ENCODE data around the gene ALG8. TPM values are rescaled to one million over a fixed set of nuclear protein-coding genes. Genes with fewer than 3 reads are reported as not detected.
"Not testable (repeated sequence)": the region's sequence is repeated elsewhere in the genome, so short reads cannot be mapped to it uniquely, and the experiment has no call there.

ALG8 gene
- total RNA-seq, 1 donor from 2014 or later = 31.5 TPM

DNA sequence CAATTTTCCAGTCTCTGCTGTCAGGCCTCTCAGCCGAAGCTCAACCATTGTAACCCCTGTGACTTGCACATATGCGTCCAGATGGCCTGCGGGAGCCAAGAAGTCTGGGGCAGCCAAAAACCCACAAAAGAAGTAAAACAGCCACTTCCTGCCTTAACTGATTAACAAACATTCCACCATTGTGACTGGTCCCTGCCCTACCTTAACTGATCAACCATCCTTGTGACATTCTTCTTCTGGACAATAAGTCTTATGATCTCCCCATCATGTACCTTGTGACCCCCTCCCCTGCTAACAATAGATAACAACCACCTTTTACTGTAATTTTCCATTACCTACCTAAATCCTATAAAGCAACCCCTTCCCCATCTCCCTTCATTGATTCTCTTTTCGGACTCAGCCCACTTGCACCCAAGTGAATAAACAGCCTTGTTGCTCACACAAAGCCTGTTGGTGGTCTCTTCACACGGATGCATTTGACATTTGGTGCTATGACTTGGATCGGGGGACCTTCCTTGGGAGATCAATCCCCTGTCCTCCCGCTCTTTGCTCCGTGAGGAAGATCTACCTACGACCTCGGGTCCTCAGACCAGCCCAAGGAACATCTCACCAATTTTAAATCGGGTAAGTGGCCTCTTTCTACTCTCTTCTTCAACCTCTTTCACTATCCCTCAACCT is 58.5 kb downstream of the ALG8 start:
- peak overlapping the region; percentile 4 for H3K4me3 ChIP-seq
- DNase-seq = no peak
- intact Hi-C loops (cut with DNase I) = no loop called here

DNA sequence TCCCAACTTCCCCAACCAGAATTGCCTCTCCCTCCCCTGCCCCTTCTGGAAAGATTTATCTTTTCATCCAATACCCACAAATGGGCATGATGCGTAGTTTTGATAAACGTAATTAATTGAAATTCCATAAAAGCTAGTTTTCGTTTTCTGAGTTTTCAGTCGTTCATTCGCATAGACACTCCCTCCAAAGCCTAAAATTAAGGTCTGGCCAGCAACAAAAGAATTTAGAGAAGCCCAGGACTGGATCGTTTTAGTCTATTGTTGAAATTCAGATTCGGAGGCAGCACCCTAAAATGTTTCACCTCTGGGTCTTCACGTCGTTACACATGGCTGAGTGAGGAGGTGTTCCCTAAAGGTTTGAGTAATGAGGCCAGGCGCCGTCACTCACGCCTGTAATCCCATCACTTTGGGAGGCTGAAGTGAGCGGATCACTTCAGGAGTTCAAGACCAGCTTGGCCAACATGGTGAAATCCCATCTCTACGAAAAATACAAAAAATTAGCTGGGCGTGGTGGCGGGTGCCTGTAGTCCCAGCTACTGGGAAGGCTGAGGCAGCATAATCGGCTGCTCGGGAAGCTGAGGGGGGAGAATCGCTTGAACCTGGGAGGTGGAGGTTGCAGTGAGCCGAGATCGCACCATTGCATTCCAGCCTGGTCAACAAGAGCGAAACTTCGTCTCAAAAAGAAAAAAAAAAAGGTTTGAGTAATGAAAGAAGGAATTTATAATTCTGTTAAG is 59.2 kb downstream of the ALG8 start:
- no peak for DNase-seq
- TF ChIP-seq, protein P1, sequence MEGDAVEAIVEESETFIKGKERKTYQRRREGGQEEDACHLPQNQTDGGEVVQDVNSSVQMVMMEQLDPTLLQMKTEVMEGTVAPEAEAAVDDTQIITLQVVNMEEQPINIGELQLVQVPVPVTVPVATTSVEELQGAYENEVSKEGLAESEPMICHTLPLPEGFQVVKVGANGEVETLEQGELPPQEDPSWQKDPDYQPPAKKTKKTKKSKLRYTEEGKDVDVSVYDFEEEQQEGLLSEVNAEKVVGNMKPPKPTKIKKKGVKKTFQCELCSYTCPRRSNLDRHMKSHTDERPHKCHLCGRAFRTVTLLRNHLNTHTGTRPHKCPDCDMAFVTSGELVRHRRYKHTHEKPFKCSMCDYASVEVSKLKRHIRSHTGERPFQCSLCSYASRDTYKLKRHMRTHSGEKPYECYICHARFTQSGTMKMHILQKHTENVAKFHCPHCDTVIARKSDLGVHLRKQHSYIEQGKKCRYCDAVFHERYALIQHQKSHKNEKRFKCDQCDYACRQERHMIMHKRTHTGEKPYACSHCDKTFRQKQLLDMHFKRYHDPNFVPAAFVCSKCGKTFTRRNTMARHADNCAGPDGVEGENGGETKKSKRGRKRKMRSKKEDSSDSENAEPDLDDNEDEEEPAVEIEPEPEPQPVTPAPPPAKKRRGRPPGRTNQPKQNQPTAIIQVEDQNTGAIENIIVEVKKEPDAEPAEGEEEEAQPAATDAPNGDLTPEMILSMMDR (IDR thresholded peaks at IDR 0.05) = no peak
- Histone ChIP-seq H3K36me3 (no peaks in the 10 kb centered on the region), H3K4me3 (peak overlapping the region; percentile 97), H3K27me3 (no peaks in the 10 kb centered on the region), H3K27ac (peak overlapping the region; percentile 88), H3K9me3 (no peaks in the 10 kb centered on the region), H3K4me1 (peaks cover 31% of the 10 kb centered on the region)
- no peak for ATAC-seq
- intact Hi-C loops (cut with DNase I) = no loop called here

More for the DNA sequence above, 58.5 kb downstream of the ALG8 start:
- Histone ChIP-seq H3K9me3 (no peaks in the 10 kb centered on the region), H3K27ac (peak overlapping the region; percentile 88), H3K27me3 (no peaks in the 10 kb centered on the region), H3K4me1 (peaks cover 29% of the 10 kb centered on the region), H3K36me3 (no peaks in the 10 kb centered on the region)
- TF ChIP-seq, protein P1 (IDR thresholded peaks at IDR 0.05) = no peak
- no peak for ATAC-seq

DNA sequence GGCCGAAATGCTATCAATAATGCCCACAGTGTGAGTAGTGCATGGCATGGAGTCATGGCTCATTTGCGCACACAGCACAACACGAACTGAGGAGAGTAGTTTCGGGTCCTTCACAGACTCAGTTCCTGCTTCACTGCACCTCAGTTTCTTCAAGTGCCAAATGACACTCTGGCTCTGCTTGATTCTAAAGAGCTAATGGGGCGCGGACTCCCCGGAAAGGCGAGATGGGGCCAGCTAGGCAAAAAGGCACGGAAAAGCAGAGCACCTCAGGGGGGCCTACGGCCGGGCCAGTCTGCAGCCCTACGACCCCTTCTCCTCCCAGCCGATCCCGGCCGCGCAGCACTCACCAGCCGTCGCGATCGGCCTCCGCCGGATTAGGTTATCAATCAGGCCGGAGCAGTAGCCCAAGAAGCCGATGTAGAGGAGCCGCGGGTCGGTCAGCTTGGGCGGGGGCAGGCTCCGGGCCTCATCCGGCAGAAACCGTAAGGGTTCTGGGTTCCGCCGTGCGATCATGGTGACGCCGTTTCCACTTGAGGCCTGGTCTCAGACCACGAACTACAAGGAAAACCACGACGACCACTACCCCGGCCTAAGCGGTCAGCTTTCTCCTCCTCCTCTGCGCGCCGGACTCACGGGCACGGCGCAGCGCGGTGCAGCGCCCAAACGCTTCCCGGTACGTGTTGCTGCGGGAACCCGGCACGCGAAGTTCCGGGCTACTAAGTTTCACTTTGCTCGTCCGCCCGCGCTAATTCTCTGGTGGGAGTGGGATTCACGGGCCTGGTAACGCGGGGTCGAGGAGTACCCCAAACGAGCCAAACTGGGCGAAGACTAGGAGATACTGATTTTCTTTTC is 60.0 kb downstream of the ALG8 start, which contains the start of gene NDUFC2:
TSS of gene NDUFC2 (minus strand) at position 631 of the 852 bp plus-strand sequence. CDS start at position 513, 118 bp downstream.
- ATAC-seq = peak; percentile 98
- DNase-seq = peak; percentile 91
- Histone ChIP-seq H3K4me1 (peaks cover 39% of the 10 kb centered on the region), H3K27me3 (no peaks in the 10 kb centered on the region), H3K27ac (peak within 1 kb of the TSS; percentile 88), H3K9me3 (no peaks in the 10 kb centered on the region), H3K4me3 (peak within 1 kb of the TSS; percentile 97), H3K36me3 (no peaks in the 10 kb centered on the region)
- TF ChIP-seq, protein P1 (IDR thresholded peaks at IDR 0.05) = no peak
- intact Hi-C loops (cut with DNase I) = no loop called here

DNA sequence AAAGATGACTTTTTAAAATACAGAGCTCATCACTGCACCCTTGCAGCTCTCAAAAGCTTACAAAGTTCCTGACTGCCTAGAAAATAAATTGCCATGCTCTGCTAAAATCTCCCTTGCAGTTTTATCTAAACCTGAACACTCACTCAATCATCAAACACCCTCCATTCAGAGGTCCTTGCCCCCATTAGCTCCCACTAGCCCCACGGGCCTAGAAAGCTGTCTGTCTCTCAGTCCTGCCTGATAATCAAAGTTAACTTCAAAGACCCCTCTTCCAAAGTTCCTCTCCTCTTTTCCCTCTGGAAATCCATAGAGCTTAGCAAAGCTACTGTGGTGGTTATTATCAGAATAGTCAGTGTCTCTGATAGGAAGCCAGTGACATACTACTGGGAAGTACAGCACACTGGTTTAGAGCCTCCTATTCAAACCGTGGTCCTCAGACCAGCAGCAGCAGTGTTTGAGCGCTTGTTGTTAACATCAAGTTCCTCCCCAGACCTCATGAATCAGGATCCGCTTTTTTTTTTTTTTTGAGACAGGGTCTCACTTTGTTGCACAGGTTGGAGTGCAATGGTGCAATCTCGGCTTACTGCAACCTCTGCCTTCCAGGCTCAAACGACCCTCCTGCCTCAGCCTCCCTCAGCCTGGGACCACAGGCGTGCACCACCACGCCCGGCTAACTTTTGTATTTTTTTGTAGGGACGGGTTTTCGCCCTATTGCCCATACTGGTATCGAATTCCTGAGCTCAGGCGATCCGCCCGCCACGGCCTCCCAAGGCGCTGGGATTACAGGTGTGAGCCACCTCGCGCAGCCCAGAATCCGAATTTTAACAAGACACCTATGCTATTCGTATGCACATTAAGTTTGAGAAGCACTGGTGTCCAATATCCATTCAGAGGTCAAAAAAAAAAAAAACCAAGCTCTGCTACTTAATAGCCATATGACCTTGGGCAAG is 60.9 kb downstream of the ALG8 start:
- Histone ChIP-seq H3K36me3 (no peaks in the 10 kb centered on the region), H3K27ac (peak overlapping the region; percentile 88), H3K4me1 (peaks cover 41% of the 10 kb centered on the region), H3K27me3 (no peaks in the 10 kb centered on the region), H3K9me3 (no peaks in the 10 kb centered on the region), H3K4me3 (peak overlapping the region; percentile 97)
- ATAC-seq = no peak
- TF ChIP-seq, protein P1 (IDR thresholded peaks at IDR 0.05) = no peak
- DNase-seq = no peak
- intact Hi-C loops (cut with DNase I) = no loop called here

DNA sequence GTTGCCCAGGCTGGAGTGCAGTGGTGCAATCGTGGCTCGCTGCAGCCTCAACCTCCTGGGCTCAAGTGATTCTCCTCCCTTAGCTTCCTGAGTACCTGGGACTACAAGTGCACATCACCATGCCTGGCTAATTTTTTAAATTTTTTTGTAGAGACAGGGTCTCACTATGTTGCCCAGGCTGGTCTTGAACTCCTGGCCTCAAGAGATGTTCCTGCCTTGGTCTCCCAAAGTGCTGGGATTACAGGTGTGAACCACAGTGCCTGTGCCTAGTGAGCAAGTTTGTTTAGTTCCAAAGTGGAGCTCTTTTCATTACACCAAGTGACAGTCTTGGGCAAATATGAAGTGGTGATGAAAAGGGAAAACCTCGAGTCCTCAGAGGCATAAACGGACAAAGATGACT is 61.8 kb downstream of the ALG8 start:
- Histone ChIP-seq H3K4me3 (peak overlapping the region; percentile 97), H3K4me1 (peaks cover 41% of the 10 kb centered on the region)
- H3K36me3 ChIP-seq; H3K9me3 ChIP-seq; H3K27me3 ChIP-seq; H3K27ac ChIP-seq; intact Hi-C loops (cut with DNase I); ATAC-seq; DNase-seq: not testable (repeated sequence)
